Measurements from ENCODE around the gene MAPK12.

MAPK12 gene

DNA sequence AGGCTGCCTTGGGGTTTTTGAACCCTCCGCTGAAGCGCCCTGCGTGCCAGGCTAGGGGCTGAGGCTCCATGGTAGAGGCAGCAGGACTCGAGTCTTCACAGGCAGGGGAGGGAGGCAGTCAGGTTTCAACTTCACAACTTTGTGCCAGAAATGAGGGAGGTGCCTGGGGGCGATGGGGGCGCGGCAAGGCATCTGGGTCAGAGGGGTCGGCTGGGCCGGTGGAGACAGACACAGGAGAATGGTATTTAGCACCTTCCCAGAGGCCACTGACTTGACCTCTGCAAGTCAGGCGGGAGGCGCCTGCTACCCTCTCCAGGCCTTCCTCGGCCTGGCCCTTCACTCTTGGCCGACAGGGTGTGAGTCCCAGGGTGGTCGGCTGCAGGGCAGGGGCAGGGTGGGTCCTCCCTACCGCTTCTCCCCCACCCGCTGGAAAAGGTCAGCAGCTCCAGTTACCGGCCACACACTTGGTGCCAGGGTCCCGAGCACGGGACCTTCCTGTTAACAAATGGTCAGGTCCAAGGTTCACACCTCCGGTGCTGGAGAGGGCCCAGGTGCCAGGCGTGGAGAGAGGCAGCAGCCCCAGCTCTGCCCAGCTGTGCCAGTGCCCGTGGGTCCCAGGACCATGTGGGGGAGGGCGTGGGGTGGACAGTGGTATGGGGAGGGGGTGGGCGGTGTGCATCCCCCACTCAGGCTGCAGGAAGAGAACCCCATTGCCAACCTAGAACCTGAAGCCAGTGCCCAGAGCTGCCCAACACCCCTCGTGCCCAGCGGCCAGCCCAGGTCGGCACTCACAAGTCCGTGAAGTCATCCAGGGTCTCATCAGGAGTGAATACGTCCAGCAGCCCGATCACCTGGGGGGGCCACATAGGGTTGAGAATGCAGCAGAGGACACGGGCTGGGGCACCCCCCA, 3.8 kb downstream of the MAPK12 start:
- DNase-seq (ENCODE audit: low read depth, low spot score), result no peak
- TF ChIP-seq, protein P1, sequence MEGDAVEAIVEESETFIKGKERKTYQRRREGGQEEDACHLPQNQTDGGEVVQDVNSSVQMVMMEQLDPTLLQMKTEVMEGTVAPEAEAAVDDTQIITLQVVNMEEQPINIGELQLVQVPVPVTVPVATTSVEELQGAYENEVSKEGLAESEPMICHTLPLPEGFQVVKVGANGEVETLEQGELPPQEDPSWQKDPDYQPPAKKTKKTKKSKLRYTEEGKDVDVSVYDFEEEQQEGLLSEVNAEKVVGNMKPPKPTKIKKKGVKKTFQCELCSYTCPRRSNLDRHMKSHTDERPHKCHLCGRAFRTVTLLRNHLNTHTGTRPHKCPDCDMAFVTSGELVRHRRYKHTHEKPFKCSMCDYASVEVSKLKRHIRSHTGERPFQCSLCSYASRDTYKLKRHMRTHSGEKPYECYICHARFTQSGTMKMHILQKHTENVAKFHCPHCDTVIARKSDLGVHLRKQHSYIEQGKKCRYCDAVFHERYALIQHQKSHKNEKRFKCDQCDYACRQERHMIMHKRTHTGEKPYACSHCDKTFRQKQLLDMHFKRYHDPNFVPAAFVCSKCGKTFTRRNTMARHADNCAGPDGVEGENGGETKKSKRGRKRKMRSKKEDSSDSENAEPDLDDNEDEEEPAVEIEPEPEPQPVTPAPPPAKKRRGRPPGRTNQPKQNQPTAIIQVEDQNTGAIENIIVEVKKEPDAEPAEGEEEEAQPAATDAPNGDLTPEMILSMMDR (IDR thresholded peaks at IDR 0.05; ENCODE audit: insufficient read depth, low read length, missing control alignments), result no peak
- POLR2A ChIA-PET, result no interaction called here
- CTCF ChIA-PET, result interaction anchor here (1.1 to 3.8 kb wide), 4 partner anchors 14 to 84 kb away, joined by 3 to 22 read pairs (median 4); no protein-coding TSS in a partner anchor
- no peak overlapping the region for H3K4me3 ChIP-seq (ENCODE audit: low read depth, low read length)

DNA sequence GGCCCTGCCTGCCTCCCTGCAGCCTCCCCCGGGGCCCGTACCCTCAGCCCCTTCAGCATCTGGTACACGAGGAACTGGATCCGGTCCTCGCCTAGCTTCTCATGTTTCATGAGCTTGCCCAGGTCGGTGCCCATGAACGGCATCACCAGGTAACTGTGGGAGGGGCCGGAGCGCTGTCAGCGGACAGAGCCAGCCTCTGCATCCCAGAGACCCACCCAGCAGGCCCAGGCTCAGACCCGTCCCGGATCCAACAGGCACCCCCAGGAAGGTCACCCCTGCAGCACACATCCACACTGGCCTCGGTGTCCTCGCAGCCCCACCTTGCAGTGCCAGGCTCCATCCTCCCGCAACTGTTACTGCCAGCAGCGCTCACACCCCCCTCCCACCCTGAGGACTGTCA, 4.4 kb downstream of the MAPK12 start:
- TF ChIP-seq, protein P1 (IDR thresholded peaks at IDR 0.05; ENCODE audit: insufficient read depth, low read length, missing control alignments), result no peak
- ChIA-PET CTCF (interaction anchor here (1.1 to 1.8 kb wide), 2 partner anchors 19 to 85 kb away, joined by 3 to 5 read pairs; no protein-coding TSS in a partner anchor), POLR2A (no interaction called here)
- H3K4me3 ChIP-seq (ENCODE audit: low read depth, low read length), result no peak overlapping the region
- no peak for DNase-seq (ENCODE audit: low read depth, low spot score)

DNA sequence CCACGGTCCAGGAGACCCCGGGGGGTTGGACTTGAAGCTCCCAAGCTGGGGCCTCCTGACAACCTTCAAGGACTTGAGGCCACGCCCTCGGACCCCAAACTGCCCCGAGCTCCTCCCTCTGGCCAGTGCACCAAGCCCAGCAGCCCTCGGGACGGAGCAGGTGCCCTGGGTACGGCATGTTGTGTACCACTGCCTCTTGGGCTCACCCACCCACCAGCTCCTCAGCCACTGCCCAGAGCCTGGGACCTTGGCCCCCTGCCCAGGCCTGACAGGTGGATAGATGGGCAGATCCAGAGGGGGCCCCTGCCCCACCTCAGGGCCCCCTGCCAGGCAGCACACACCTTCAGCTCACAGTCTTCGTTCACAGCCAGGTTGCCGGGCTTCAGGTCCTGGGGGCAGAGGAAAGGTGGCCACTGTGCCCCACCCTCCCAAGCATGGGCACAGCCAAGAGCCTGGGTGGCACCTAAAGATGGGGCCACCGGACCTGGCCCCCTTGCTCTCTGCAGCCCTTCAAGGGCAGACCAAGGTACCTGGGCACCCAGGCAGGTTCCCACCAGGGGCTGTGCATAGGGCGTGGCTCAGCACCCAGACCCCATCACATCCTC, 5.1 kb downstream of the MAPK12 start:
- H3K4me3 ChIP-seq (ENCODE audit: low read depth, low read length), result no peak overlapping the region
- TF ChIP-seq, protein P1 (IDR thresholded peaks at IDR 0.05; ENCODE audit: insufficient read depth, low read length, missing control alignments), result no peak
- CTCF ChIA-PET, result interaction anchor here (1.4 kb wide), 1 partner anchor 85 kb away, joined by 16 read pairs; no protein-coding TSS in a partner anchor
- no peak for DNase-seq (ENCODE audit: low read depth, low spot score)
- POLR2A ChIA-PET, result interaction anchor here (1.4 kb wide), 1 partner anchor 49 kb away, joined by 3 read pairs; no protein-coding TSS in a partner anchor

DNA sequence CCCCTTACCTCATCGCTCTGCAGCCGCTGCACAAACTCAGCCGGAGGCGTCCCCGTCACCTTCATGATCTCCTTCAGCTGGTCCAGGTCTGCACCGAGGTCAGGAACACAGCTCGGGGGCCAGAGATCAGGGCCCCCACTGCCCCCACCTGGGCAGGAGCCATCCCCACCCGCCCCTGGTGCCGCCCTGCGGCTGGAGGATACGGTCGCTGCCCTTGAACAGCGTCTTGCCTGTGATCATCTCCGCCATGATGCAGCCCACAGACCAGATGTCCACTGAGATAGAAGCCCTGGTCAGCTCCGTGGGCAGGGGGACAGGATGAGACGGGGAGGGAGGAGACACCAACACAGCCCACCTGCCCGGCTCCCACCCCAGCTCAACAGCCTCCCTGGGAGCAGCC, 5.9 kb downstream of the MAPK12 start:
- ChIA-PET POLR2A (interaction anchor here (1.4 kb wide), 1 partner anchor 49 kb away, joined by 3 read pairs; no protein-coding TSS in a partner anchor), CTCF (interaction anchor here (0.6 to 1.4 kb wide), 2 partner anchors 71 to 86 kb away, joined by 4 to 16 read pairs; partner anchors contain the start of gene DENND6B)
- TF ChIP-seq, protein P1 (IDR thresholded peaks at IDR 0.05; ENCODE audit: insufficient read depth, low read length, missing control alignments), result no peak
- no peak overlapping the region for H3K4me3 ChIP-seq (ENCODE audit: low read depth, low read length)
- DNase-seq (ENCODE audit: low read depth, low spot score), result no peak

DNA sequence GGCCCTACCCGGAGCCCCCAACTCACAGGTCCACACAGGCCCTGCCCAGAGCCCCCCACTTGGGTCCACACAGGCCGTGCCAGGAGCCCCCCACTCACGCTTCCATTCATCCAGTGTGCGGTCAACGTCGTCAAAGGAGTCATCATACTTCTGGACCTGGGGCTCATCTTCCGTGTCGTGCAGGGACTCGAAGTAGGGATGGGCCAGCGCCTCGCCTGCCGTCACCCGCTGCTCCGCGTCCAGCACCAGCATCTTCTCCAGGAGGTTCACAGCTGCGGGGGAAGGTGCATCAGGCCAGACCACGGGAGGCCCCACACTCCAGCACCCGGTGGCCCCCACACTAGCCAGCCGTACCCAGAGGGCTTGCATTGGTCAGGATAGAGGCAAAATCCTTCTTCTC, 6.4 kb downstream of the MAPK12 start:
- CTCF ChIA-PET, result interaction anchor here (0.6 to 1.4 kb wide), 4 partner anchors 11 to 87 kb away, joined by 3 to 16 read pairs (median 4); partner anchors contain the start of gene DENND6B
- TF ChIP-seq, protein P1 (IDR thresholded peaks at IDR 0.05; ENCODE audit: insufficient read depth, low read length, missing control alignments), result no peak
- POLR2A ChIA-PET, result interaction anchor here (1.4 kb wide), 1 partner anchor 50 kb away, joined by 3 read pairs; no protein-coding TSS in a partner anchor

More for the DNA sequence above, 6.4 kb downstream of the MAPK12 start:
- H3K4me3 ChIP-seq (ENCODE audit: low read depth, low read length), result no peak overlapping the region
- DNase-seq (ENCODE audit: low read depth, low spot score), result no peak
